Rectal smooth muscle tissue (tissue), 1 donor: ENCODE results near the gene FXYD6.
"Not testable (repeated sequence)": the region's sequence is repeated elsewhere in the genome, so short reads cannot be mapped to it uniquely, and the experiment has no call there.

Experiments
- H3K27ac ChIP-seq: one replicate; pipeline ENCODE4 v1.7.0; 2013; ENCODE audit warnings: low read depth, low read length, inconsistent platforms
- H3K27me3 ChIP-seq: one replicate; pipeline ENCODE4 v1.7.0; 2013; ENCODE audit warnings: low read length; ENCODE audit not compliant: control insufficient read depth, insufficient read depth
- H3K36me3 ChIP-seq: one replicate; pipeline ENCODE4 v1.7.0; 2013; ENCODE audit warnings: low read length; ENCODE audit not compliant: control insufficient read depth, insufficient read depth
- H3K4me1 ChIP-seq: one replicate; pipeline ENCODE4 v1.7.0; 2013; ENCODE audit warnings: low read length; ENCODE audit not compliant: control insufficient read depth, insufficient read depth
- H3K4me3 ChIP-seq: one replicate; pipeline ENCODE4 v1.7.0; 2013; ENCODE audit warnings: low read length
- H3K9ac ChIP-seq: one replicate; pipeline ENCODE4 v1.7.0; 2013; ENCODE audit warnings: low read length

Gene FXYD6

DNA sequence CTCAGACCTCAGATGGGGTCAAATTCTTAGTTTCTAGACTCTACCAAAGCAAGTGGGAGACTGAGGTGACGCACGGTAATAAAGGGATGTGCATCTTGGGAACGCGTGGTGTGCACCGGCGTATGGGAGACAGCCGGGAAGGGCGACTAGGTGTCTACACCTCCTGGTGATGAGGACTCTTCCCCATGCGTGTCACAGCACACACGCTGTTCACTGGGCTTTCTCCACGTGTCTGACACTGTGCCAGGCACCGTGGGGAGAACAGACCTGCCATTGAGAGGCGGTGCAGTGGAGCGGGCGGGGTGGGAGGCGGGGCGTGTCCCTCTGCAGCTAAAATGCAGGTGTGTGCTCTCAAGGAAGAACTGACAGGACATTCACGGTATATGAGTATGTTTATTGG is 5.3 kb downstream of the FXYD6 start:
- H3K4me1 ChIP-seq: peaks cover 46% of the 10 kb centered on the region
- no peak overlapping the region for H3K27ac ChIP-seq
- H3K9ac ChIP-seq: no peak overlapping the region
- no peak overlapping the region for H3K4me3 ChIP-seq
- H3K27me3 ChIP-seq: no peaks in the 10 kb centered on the region
- no peaks in the 10 kb centered on the region for H3K36me3 ChIP-seq

DNA sequence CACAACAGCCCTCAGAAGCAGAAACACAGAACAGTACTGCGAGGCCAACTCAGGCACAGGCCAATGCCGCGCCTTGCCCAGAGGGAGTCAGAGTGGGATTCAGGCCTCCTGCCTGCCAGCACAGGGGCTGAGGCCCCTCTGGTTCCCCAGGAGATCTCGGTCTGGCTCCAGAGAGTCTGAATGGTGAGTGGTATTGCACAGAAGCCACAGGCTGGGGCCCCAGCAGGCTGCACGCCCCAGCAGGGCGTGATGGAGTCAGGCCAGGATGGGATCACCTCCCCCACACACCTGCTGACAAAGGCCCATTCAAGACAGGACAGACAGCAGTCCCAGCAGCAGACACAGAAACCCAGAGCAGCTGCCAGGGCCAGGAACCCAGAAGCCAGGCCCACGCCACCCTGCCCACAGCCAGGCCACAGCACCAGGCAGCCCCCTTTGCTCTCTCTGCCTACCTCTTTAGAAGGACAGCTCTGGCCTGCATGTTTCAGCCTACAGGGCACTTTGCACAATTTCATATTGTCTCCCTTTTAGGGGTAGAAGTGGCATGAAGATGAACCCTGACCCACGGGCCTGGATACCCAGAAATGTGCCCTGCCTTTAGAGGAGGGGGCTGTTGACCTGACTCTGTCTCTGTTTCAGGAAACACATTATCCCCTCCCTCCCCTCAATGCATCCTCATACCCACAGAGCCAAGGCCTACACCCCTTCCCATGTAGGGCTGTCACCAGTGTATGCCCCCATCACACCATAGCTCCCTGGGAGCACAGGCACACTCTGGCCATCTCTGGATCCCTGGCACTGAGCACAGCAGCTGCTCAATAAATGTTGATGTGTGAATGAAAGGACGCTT is 6.1 kb downstream of the FXYD6 start:
- Histone ChIP-seq H3K27me3 (no peaks in the 10 kb centered on the region), H3K4me3 (no peak overlapping the region), H3K4me1 (peaks cover 49% of the 10 kb centered on the region), H3K36me3 (no peaks in the 10 kb centered on the region), H3K9ac (no peak overlapping the region), H3K27ac (peak overlapping the region; percentile 64)

DNA sequence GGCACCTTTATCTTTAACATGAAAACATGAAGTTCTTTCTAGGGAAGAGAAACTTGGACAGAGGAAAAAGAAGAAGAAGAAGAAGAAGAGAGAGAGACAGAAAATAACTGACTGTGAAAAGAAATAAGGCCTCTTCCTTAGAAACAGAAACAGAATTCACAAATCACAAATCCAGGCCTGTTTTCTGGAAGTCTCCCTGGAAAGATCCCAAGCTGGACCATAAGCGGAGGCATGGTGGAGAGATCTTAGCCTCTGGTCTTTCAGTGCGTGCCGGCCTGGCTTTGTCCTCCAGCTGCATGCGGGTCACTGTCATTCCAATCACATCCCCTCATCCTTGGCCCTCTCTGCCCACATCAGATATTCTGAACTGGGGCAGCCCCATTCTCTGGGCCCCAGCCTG is 6.9 kb downstream of the FXYD6 start:
- H3K4me1 ChIP-seq: peaks cover 43% of the 10 kb centered on the region
- no peaks in the 10 kb centered on the region for H3K36me3 ChIP-seq
- H3K9ac ChIP-seq: no peak overlapping the region
- no peak overlapping the region for H3K4me3 ChIP-seq
- no peaks in the 10 kb centered on the region for H3K27me3 ChIP-seq
- peak overlapping the region; percentile 64 for H3K27ac ChIP-seq

DNA sequence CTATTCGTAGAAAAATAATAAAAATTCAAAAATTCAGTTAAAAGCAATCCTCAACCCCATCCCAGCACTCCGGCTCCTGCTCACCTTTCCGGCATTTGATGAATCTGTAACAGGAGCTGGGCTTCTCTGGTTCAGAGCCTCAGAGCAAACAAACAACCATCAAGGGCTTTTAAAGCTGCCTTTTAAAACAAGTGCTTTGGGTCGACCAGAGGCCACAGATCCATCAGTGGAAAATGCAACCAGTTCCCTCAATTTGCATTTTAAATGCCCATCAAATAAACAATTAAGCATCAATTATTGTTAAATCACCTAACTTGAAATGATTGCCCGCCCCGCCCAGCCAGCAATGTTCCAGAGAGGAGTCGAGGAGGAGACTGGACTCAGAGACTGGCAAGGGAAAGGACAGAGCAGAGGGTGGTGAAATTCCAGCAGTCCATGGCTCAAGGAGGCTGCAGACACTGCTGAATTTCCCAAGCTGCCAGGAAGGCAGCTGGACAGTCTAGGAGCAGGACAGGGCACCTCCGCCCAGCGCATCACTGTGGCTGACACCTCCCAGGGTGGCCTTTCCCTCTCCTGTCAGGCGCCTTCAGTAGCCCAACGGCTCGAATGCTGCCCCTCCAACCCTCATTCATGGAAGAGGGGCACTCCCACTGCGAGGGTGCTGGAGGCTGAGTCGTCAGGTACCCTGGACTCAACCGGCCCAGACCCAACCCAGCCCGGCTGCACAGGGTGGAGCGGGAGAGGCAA is 7.5 kb downstream of the FXYD6 start:
- no peaks in the 10 kb centered on the region for H3K27me3 ChIP-seq
- peaks cover 42% of the 10 kb centered on the region for H3K4me1 ChIP-seq
- H3K27ac ChIP-seq: peak overlapping the region; percentile 64
- H3K9ac ChIP-seq: no peak overlapping the region
- no peak overlapping the region for H3K4me3 ChIP-seq
- no peaks in the 10 kb centered on the region for H3K36me3 ChIP-seq

DNA sequence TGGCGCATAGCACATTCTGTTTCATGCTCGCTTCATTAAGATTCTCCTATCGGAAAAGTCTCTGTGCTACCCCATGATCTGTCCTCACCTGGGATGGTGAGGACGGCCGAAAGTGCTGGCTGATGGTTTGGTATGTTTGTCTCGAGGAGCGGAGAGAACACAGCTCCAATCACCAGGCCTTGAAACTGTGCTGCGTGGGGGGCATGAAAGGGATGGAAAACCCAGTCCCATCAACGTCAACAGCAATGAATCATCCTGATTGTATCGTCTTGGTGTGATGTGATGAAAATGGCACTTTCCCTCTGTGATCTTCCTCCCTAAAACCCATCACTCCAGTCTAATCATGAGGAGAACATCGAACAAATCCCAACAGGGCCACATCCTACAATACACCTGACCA is 8.4 kb downstream of the FXYD6 start:
- Histone ChIP-seq H3K27ac (no peak overlapping the region), H3K36me3 (no peaks in the 10 kb centered on the region), H3K4me1 (peaks cover 35% of the 10 kb centered on the region), H3K4me3 (no peak overlapping the region), H3K27me3 (no peaks in the 10 kb centered on the region), H3K9ac (no peak overlapping the region)

DNA sequence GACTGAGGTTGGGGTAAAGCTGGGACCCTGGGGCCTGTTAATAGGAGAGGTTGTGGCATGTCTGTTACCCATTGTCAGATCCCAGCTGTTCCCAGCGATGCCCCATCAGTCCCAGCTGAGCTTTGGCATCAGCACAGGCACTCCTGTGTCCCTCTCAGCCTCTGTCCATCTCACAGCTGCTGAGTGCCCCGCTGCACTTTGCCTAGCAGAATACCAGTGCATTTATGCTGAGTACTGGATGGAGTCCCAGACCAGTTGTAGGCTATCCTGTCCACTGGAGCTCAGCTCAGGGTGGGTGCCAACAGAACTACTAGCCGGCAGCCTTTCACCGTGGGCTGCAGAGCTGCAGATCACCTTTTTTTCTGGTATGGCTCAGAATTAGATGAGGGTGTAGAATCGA is 9.9 kb downstream of the FXYD6 start:
- peaks cover 38% of the 10 kb centered on the region for H3K4me1 ChIP-seq
- H3K27me3 ChIP-seq: no peaks in the 10 kb centered on the region
- H3K36me3 ChIP-seq: no peaks in the 10 kb centered on the region
- no peak overlapping the region for H3K9ac ChIP-seq
- H3K27ac ChIP-seq: peak overlapping the region; percentile 21
- H3K4me3 ChIP-seq: no peak overlapping the region

DNA sequence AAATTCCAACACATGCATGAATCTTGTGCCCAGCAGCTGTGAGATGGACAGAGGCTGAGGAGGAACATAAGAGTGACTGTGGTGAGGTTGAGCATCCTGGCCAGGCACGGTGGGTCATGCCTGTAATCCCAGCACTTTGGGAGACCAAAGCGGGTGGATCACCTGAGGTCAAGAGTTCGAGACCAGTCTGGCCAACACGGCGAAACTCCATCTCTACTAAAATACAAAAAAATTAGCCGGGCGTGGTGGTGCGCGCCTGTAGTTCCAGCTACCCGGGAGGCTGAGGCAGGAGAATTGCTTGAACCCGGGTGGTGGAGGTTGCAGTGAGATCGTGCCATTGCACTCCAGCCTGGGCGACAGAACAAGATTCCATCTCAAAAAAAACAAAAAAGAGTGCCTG is 10.9 kb downstream of the FXYD6 start:
- H3K4me1 ChIP-seq: peaks cover 43% of the 10 kb centered on the region
- H3K27ac ChIP-seq, H3K36me3 ChIP-seq, H3K27me3 ChIP-seq, H3K9ac ChIP-seq, H3K4me3 ChIP-seq: not testable (repeated sequence)

DNA sequence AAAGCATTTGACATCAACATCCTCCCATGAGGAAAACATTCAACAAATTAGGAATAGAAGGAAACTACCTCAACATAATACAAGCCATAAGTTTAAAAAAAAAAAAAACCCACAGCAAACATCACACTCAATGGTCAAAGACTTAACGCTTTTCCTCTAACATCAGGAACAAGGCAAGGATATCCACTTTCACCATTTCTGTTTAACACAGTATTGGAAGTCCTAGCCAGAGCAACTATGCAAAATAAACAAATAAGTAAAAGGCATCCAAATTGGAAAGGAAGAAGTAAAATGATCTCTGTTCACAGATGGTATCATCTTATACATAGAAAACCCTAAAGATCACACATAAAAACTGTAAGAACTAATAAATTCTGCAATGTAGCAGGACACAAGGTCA is 13.1 kb downstream of the FXYD6 start:
- Histone ChIP-seq H3K4me1 (peaks cover 37% of the 10 kb centered on the region), H3K36me3 (no peaks in the 10 kb centered on the region), H3K27ac (no peak overlapping the region), H3K4me3 (no peak overlapping the region), H3K27me3 (no peaks in the 10 kb centered on the region), H3K9ac (no peak overlapping the region)

DNA sequence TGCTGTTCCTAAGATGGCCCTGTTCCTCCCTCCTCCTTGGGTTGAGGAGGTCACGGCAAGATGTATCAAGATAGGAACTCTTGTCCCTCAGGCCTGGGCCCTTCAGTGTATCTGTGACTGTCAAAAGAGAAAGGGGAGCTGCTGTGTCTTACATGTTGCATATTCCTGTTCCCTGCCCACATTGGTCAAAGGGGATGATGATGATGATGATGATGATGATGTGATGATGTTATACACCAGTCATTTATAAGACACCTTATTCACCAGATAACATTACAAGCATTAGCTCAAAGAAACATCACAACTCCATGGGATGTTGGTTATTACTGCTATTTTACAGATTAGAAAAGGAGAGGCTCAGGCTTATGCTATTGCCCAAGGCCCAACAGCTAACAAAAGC is 13.7 kb downstream of the FXYD6 start:
- no peak overlapping the region for H3K4me3 ChIP-seq
- H3K9ac ChIP-seq: no peak overlapping the region
- H3K27ac ChIP-seq: no peak overlapping the region
- no peaks in the 10 kb centered on the region for H3K27me3 ChIP-seq
- peaks cover 40% of the 10 kb centered on the region for H3K4me1 ChIP-seq
- H3K36me3 ChIP-seq: no peaks in the 10 kb centered on the region

DNA sequence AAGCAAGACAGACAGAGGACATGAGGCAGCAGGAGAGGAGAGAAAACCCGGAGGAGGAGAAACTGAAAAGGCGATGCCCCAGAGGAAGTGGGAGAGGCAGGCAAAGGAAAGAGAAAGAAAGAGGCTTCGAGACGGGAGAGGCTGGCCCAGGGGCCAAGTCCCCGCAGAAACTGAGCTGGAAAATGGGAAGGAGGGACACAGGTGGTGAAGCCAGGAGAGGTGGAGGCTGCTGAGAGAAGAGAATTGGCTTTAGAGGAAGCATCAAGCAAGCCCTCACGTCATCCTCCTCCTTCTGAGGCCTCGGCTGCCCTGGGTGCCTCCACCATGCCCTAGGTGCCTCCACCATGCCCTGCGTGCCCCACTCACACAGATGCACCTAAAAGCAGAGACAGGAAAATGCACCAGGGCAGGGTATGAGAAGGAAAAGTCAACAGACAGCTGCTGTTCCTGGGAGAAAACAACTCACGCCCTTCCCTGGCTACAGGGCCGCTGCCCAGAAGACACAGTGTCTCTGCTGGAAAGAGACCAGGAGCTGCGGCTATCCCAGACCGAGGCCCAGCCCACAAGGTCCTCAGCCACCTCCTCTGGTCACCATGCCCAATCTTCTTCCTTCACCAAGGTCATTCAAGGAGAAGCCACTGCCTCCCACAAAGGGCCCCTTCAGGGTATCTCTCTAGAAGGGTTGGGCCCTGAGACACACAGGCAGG is 14.3 kb downstream of the FXYD6 start:
- H3K36me3 ChIP-seq: no peaks in the 10 kb centered on the region
- peaks cover 40% of the 10 kb centered on the region for H3K4me1 ChIP-seq
- H3K4me3 ChIP-seq: no peak overlapping the region
- no peaks in the 10 kb centered on the region for H3K27me3 ChIP-seq
- no peak overlapping the region for H3K9ac ChIP-seq
- no peak overlapping the region for H3K27ac ChIP-seq

DNA sequence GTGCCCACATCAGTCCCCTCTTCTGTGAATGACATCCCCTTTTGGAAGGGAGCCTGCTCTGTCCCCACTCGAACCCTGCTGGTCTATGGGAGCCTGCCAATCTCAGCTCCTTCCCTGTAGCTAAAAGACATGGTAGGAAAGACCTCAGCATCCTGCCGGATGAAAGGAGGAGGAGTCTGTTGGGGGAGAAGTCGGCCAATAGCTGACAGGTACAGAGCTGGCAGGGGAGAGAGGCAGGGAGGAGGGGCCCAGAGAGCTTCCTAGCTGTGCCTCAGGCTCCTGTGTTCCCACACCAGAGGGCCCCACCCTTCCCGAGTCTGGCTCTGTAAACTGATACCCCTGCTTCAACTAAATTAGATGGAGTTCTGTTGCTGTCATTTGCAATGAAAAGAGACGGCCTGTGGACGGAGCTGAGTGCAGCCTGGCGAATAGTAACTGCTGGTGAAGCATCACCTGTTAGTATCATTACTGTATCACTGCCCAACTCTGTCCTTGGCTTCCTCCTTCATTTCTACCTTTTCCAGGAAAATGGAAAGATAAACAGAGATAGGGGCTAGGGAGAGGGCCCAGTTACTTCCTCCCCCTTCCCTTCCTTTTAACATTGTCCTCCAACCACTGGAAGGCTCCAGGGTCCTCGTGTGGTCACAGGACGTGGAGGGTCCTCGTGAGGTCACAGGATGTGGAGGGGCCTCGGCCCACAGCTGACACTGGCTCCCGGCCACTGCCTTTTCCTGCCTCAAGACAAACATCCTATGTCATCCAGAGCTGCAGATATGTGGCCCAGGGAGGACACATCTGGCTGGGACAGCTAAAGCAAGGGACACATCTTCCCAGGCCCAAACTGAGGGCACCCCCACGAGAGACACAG is 15.1 kb downstream of the FXYD6 start:
- Histone ChIP-seq H3K4me3 (no peak overlapping the region), H3K27ac (no peak overlapping the region), H3K4me1 (peaks cover 40% of the 10 kb centered on the region), H3K27me3 (no peaks in the 10 kb centered on the region), H3K36me3 (no peaks in the 10 kb centered on the region), H3K9ac (no peak overlapping the region)

DNA sequence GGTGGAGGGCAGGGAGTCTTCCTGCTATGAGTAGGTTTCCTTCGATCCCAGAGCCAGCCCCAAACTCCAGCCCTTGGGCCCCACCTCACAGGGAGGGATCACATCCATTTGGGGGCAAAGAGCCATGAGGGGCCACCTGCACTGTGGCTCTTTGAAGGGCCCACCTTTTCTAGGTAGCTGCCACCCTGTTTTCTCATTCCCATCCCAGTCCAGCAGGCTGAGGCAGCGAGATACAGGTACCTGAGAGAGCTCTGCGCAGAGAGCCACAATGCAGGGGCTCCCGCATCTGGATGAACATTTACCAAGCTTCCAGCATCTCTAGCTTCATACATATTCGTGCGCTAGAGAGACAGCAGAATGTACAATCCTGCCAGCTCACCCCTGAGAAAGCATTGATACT is 16.3 kb downstream of the FXYD6 start:
- no peak overlapping the region for H3K4me3 ChIP-seq
- H3K27me3 ChIP-seq: no peaks in the 10 kb centered on the region
- H3K36me3 ChIP-seq: no peaks in the 10 kb centered on the region
- H3K27ac ChIP-seq: no peak overlapping the region
- no peak overlapping the region for H3K9ac ChIP-seq
- H3K4me1 ChIP-seq: peaks cover 36% of the 10 kb centered on the region
